ENCODE data around the gene FBN3. TPM values are rescaled to one million over a fixed set of nuclear protein-coding genes. Genes with fewer than 3 reads are reported as not detected.

Gene FBN3
- total RNA-seq, 4 donors from 2014 or later: 0.06 to 32.8 TPM; not detected in 2

DNA sequence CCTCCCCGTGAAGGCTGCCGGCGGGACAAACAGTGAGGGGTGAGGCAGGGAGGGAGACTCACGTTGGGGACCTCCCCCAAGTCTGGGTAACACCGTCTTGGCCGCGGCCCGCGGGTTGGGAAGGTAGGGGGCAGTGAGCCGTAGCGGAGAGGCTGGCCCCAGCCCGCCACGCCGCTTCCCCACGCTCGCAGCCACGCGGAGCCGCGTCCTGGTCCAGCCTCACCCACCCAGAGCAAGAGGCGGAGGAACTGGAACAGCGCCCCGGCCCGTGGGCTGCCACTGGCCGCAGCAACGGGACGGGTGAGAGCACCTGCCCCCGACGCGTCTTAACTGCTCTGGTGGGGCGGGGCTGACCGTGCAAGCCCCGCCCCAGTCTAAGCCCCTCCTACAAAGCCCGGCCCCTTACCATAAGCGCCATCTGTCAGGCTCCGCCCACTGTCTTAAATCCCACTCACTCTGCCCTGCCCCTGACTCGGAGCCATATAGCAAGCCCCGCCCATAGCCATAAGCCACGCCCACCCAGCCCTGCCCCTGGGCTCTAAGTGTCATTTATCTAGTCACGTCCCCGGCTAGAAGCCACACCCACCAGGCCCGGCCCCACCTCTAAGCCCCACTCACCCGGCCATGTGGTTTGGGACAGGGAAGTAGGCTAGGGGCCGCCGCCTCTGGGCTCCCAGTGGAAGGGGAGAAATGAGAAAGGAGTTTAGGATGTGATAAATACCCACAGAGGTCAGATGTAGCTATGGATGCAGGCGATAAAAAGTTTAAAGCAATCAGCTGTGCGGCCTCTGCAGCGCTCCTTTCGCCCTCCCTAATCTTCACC, 98.9 kb downstream of the FBN3 start:
- no peaks in the 10 kb centered on the region for H3K27me3 ChIP-seq
- TF ChIP-seq, protein P1, sequence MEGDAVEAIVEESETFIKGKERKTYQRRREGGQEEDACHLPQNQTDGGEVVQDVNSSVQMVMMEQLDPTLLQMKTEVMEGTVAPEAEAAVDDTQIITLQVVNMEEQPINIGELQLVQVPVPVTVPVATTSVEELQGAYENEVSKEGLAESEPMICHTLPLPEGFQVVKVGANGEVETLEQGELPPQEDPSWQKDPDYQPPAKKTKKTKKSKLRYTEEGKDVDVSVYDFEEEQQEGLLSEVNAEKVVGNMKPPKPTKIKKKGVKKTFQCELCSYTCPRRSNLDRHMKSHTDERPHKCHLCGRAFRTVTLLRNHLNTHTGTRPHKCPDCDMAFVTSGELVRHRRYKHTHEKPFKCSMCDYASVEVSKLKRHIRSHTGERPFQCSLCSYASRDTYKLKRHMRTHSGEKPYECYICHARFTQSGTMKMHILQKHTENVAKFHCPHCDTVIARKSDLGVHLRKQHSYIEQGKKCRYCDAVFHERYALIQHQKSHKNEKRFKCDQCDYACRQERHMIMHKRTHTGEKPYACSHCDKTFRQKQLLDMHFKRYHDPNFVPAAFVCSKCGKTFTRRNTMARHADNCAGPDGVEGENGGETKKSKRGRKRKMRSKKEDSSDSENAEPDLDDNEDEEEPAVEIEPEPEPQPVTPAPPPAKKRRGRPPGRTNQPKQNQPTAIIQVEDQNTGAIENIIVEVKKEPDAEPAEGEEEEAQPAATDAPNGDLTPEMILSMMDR (IDR thresholded peaks at IDR 0.05): no peak
- peak in 1 of 2 donors; percentile 11 for TF ChIP-seq POLR2A (IDR thresholded peaks at IDR 0.05)
- H3K27ac ChIP-seq: no peak overlapping the region
- H3K4me1 ChIP-seq: no peaks in the 10 kb centered on the region
- intact Hi-C loops (cut with DNase I; ENCODE audit: low total_unique reads): no loop called here
- H3K9me3 ChIP-seq: no peaks in the 10 kb centered on the region
- H3K36me3 ChIP-seq: no peaks in the 10 kb centered on the region
- DNase-seq: peak; percentile 51 to 53
- H3K4me3 ChIP-seq: no peak overlapping the region

DNA sequence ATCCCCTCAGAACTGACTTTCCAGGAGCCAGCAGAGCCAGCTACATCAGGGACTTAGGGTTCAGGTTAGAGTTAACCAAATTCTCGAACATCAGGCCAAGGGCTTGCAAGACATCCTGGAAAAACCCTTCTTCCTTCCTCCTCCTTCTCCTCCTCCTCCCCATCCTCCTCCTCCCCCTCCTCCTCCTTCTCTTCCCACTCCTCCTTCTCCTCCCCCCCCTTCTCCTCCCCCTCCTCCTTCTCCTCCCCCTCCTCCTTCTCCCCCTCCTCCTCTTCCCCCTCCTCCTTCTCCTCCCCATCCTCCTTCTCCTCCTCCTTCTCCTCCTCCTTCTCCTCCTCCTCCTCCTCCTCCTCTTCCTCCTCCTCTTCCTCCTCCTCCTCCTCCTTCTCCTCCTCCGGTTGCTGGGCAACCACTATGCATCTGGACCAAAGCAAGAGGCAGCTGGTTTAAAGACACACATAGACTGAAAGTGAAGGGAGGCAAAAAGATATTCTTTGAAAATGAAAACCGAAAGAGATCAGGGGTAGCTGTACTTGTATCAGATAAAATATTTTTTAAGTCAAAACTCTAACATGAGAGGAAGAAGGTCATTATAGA, 102.7 kb downstream of the FBN3 start:
- no peak overlapping the region for H3K27ac ChIP-seq
- H3K27me3 ChIP-seq: no peaks in the 10 kb centered on the region
- DNase-seq: no peak
- no peak overlapping the region for H3K4me3 ChIP-seq
- H3K36me3 ChIP-seq: no peaks in the 10 kb centered on the region
- H3K4me1 ChIP-seq: no peaks in the 10 kb centered on the region
- intact Hi-C loops (cut with DNase I; ENCODE audit: low total_unique reads): no loop called here
- TF ChIP-seq POLR2A (IDR thresholded peaks at IDR 0.05): no peak
- TF ChIP-seq, protein P1 (IDR thresholded peaks at IDR 0.05): no peak
- H3K9me3 ChIP-seq: no peaks in the 10 kb centered on the region

DNA sequence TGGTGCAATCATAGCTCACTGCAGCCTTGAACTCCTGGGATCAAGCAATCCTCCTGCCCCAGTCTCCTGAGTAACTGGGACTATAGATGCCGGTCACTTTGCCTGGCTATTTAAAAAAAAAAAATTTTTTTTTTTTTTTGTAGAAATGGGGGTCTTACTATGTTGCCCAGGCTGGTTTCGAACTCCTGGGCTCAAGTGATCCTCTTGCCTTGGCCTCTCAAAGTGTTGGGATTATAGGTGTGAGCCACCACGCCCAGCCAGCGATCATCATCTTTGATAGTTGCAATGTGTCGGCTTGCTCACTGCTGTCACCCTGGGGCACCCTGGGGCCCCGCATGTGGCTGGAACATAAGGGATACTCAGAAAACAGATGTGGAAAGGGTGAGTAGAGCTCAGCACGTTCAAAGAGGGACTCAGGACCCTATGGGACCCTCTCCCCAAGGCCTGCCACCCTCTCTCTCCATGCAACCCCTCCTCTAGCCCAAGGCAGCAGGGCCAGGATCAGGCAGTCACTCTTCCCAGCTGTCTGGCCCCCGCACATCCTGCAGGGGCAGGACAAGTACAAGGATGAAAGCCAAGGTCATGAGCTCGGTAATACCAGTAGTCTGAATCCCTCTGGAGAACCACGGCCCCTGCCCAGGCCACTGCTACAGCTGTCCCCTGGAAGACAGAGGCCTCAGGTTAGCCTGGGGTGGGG, 103.4 kb downstream of the FBN3 start:
- Histone ChIP-seq H3K4me3 (no peak overlapping the region), H3K36me3 (no peaks in the 10 kb centered on the region), H3K27me3 (no peaks in the 10 kb centered on the region), H3K27ac (no peak overlapping the region), H3K4me1 (no peaks in the 10 kb centered on the region), H3K9me3 (no peaks in the 10 kb centered on the region)
- TF ChIP-seq POLR2A (IDR thresholded peaks at IDR 0.05): no peak
- TF ChIP-seq, protein P1 (IDR thresholded peaks at IDR 0.05): no peak
- no peak for DNase-seq
- intact Hi-C loops (cut with DNase I; ENCODE audit: low total_unique reads): no loop called here

DNA sequence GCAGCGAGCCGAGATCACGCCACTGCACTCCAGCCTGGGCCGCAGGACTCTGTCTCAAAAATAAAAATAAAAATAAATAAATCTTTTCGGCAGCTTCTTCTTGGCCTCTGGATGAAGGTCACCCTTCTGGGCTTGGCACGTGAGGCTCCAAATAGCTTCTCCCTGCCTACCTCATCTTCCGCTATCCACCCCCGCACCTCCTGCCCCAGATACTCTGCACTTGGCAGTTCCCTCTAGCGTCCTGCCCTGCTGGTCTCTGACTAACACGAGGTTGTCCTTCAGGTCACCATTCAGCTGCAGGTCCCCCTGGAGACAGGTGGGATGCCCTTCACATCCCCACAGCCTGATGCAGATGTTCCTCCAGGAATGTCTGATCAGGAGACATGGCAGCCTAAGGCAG, 105.4 kb downstream of the FBN3 start:
- no peak for DNase-seq
- no peaks in the 10 kb centered on the region for H3K9me3 ChIP-seq
- no peak overlapping the region for H3K27ac ChIP-seq
- H3K4me3 ChIP-seq: no peak overlapping the region
- no peaks in the 10 kb centered on the region for H3K27me3 ChIP-seq
- no peak for TF ChIP-seq POLR2A (IDR thresholded peaks at IDR 0.05)
- TF ChIP-seq, protein P1 (IDR thresholded peaks at IDR 0.05): no peak
- intact Hi-C loops (cut with DNase I; ENCODE audit: low total_unique reads): no loop called here
- H3K4me1 ChIP-seq: no peaks in the 10 kb centered on the region
- no peaks in the 10 kb centered on the region for H3K36me3 ChIP-seq

DNA sequence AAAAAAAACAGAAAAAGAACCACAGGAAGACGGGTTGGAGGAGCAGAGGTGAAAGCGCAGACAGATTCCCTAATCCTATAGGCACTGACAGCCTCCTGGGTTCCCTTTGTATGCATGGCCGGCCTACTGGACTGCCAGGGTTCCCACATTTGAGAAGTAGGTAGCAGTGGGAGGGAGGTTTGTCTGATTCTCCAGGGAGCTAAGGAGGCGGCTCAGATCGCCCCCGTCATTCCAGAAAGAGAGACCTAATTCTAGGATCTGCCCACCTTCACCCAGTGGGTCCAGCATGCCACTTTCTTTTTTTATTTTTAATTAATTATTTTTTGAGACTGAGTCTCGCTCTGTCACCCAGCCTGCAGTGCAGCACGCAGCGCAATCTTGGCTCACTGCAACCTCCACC, 106.5 kb downstream of the FBN3 start:
- no peaks in the 10 kb centered on the region for H3K9me3 ChIP-seq
- no peak for TF ChIP-seq POLR2A (IDR thresholded peaks at IDR 0.05)
- TF ChIP-seq, protein P1 (IDR thresholded peaks at IDR 0.05): no peak
- H3K4me3 ChIP-seq: no peak overlapping the region
- intact Hi-C loops (cut with DNase I; ENCODE audit: low total_unique reads): no loop called here
- H3K27ac ChIP-seq: no peak overlapping the region
- H3K36me3 ChIP-seq: no peaks in the 10 kb centered on the region
- no peaks in the 10 kb centered on the region for H3K4me1 ChIP-seq
- no peak for DNase-seq
- no peaks in the 10 kb centered on the region for H3K27me3 ChIP-seq
